Neural cell (in vitro differentiated cells): Measurements from ENCODE around the gene OXSR1. TPM values are rescaled to one million over a fixed set of nuclear protein-coding genes. Genes with fewer than 3 reads are reported as not detected.

Source experiments
- polyA plus RNA-seq: library from polyadenylated mRNA; depleted of rRNA; stranded (reverse); fragments of >200 nt; gene quantifications from 2 replicates; pipeline ENCODE4 v1.2.3, GENCODE V29; 2014
- small RNA-seq, 3 experiments: library from RNA; depleted of rRNA; stranded (forward); fragments of <200 nt; gene quantifications; one replicate each; pipeline ENCODE3, GENCODE V24; 2012

OXSR1 gene
- polyA plus RNA-seq, 1 donor from 2014 or later: 50.8 TPM

Small RNA genes lying within 50 kb of the gene (small RNA-seq; reads per million reads assigned to genes)
- 0 to 1.2 (median 0) reads per million in 3 experiments for gene RF00019
- gene RNU6-235P: 0 reads per million in 3 experiments

Other genes starting within 250 kb of the OXSR1 start
- gene VILL, start 174.8 kb upstream of the OXSR1 start, polyA plus RNA-seq: 0.14 TPM in 1 of 2 replicates, not detected in the other
- gene PLCD1, start 135.9 kb upstream of the OXSR1 start, polyA plus RNA-seq: 4.6 and 7.6 TPM in 2 replicates
- gene DLEC1, start 126.3 kb upstream of the OXSR1 start, polyA plus RNA-seq: 0.25 and 0.44 TPM in 2 replicates
- 59.1 and 66.2 TPM in 2 replicates for gene ACAA1, start 28.4 kb upstream of the OXSR1 start, polyA plus RNA-seq
- 0.14 TPM in 1 of 2 replicates, not detected in the other for gene MYD88, start 26.9 kb upstream of the OXSR1 start, polyA plus RNA-seq
- gene SLC22A13, start 100.3 kb downstream of the OXSR1 start, polyA plus RNA-seq: 0.16 TPM in 1 of 2 replicates, not detected in the other
- 0.16 and 0.25 TPM in 2 replicates for gene SLC22A14, start 116.8 kb downstream of the OXSR1 start, polyA plus RNA-seq
- gene XYLB, start 181.2 kb downstream of the OXSR1 start, polyA plus RNA-seq: 0.50 and 1.8 TPM in 2 replicates